GM12872 (cell line): ENCODE measurements around the gene FBN2.

ENCODE experiments used
- TF ChIP-seq, protein P1 (sequence below): IDR thresholded peaks from 3 replicates; pipeline ENCODE4 v1.5.1; 2011; ENCODE audit warnings: low read depth, mild to moderate bottlenecking, low read length, moderate library complexity; ENCODE audit not compliant: insufficient read depth

FBN2 gene

DNA sequence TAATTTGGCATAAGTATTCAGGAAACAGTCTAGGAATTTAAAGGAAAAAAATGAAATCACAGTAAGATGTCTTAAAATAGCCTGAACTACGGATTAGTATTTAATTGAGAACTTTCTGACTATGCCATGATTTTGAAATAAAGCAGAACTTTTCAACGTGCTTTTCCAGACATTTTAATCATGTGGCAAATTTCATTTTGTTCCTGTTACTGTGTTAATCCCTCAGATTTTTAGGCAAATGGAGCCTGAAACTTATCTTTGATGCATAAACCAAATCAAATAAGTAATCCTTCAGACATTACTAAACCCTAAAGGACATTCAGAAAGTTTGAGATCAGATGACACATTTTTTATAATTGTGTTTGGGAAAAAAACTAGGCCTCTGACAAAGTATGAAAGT, 75.7 kb downstream of the FBN2 start:
- TF ChIP-seq, protein P1, sequence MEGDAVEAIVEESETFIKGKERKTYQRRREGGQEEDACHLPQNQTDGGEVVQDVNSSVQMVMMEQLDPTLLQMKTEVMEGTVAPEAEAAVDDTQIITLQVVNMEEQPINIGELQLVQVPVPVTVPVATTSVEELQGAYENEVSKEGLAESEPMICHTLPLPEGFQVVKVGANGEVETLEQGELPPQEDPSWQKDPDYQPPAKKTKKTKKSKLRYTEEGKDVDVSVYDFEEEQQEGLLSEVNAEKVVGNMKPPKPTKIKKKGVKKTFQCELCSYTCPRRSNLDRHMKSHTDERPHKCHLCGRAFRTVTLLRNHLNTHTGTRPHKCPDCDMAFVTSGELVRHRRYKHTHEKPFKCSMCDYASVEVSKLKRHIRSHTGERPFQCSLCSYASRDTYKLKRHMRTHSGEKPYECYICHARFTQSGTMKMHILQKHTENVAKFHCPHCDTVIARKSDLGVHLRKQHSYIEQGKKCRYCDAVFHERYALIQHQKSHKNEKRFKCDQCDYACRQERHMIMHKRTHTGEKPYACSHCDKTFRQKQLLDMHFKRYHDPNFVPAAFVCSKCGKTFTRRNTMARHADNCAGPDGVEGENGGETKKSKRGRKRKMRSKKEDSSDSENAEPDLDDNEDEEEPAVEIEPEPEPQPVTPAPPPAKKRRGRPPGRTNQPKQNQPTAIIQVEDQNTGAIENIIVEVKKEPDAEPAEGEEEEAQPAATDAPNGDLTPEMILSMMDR, result no peak

DNA sequence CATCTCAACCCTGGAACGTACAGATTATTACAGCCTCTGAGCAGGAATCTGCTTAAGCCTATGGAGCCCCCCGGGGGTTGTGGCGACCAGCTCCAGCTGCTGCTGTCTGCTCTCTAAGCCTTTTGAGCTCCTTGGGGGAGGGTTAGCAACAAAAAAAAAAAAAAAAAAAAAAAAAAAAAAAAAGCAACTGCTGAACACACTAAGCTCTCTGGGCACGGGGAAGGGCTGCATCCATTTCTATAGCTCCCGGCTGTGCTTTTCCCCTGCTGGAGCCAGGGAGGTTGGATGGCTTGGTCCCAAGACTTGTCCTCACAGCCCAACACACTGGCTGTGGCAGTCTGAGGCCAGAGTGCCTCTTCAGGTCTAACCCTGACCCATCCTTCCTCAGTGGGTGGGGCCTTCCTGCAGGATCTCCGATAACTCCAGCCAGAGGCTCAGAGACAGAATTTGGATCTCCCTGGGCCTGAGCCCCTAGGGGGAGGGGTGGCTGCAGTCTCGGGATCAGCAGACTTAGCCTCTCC, 82.1 kb downstream of the FBN2 start:
- TF ChIP-seq, protein P1, result no peak

DNA sequence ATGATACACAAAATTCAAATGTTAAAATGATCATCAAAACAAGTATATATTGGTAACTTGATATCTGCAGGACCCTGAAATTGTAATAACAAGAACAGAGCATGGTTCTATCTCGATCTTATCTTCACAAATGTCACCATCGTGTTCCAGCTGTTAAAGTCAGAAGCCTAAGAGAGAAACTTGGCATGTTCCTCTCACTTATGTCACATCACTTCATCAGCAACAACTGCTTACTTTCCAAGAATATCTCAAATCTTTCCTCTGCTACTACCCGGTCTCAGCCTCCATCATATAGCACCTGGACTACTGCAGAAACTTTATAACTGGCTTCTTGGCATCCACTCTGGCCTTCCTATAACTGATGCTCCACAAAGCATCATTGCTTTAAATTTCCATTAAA, 84.9 kb downstream of the FBN2 start:
- TF ChIP-seq, protein P1, result no peak

DNA sequence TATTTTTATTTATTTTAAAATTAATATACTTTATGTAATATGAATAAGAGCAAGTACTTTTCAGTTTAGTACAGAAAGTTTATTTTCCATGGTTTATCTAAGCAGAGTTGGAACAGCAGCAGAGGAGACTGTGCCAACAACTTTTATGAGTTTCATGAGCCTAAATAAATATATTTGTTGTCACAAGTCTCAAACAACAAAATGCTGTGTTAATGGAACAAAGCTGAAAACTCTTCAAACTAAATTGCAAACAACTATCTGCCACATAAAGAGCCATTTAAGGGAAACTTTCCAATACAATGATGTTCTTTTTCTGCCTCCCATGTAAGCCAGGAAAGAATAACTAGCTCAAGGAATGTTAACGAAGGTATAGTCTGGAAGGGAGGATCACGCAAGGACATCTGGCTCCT, 96.1 kb downstream of the FBN2 start:
- TF ChIP-seq, protein P1, result no peak

DNA sequence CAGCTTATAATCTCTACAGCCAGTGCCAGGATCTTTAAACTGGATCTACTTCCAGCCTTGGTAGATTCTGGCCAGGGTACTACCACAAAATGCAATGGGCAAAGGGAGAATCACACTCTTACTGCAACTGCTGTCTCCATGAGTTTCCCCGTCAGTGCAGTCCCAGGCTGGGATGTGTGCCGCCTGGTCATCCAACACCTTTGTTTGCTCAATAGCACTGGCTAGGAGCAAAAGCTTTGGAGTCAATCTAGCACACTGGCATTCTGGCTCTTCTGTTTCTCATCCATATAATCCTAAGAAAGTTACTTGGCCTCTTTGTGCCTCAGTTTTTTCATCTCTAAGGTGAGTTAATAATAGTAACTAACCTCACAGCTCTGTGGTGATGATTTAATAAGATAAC, 96.9 kb downstream of the FBN2 start:
- TF ChIP-seq, protein P1, result no peak

DNA sequence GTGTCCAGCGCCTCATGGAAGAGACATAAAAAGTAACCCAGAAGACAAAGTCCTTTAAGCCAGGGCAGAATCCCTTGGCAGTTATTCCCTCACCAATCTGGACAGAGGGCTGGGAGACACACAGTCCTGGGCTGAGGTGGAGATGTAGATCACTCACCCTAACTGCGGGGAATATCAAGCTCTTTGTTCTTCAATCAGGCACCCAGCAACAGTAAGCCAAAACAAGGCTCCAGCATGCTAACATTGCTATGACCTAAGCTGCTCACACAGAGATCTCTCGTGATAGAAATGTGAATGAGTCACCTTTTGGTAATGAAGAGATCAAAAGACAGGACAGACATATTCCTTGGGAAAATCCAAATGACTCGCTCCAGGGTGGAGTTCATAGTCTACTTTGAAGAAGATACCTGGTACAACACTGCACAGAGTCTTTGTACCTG, 101.3 kb downstream of the FBN2 start:
- TF ChIP-seq, protein P1, result no peak

DNA sequence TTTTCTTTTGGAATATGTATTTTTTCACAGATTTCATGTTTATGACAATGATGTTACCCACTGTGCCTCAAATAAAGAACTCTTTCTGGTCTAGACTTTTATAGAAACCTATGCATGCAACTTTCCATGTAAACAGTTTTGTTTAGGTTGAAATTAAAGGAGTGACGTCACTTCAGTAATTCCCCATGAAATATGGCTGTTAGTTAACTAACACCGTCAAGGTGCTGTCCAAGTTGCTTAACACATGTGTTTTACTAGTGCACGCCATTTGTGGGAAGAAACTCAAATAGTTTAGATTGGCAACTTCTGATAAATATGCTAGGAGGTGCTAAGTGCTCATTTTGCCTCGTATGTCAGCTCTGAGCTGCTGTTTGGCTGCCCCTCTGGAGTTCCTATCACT, 102.2 kb downstream of the FBN2 start:
- TF ChIP-seq, protein P1, result no peak

DNA sequence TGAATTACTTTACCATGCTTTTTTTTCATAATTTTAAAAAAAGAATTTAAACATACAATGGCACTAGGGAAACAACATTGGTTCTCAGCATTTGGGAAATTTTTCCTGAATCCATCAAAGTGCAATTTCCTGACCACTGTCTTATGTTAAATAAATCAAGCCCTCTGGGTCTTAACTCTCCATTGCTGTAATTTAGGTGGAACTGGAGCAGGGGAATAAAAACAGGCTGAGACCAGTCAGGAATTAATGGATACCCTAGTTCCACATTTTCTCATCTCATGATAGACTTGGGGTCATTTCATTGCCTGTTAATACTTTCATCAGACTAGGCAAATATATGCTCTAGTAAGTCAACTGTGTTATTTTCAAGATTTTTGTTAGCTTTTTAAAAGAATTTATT, 103.1 kb downstream of the FBN2 start:
- TF ChIP-seq, protein P1, result no peak
